Small intestine (tissue), 7 donors: Measurements from ENCODE around the gene B4GALNT4. TPM values are rescaled to one million over a fixed set of nuclear protein-coding genes. Genes with fewer than 3 reads are reported as not detected.
"Not testable (repeated sequence)": the region's sequence is repeated elsewhere in the genome, so short reads cannot be mapped to it uniquely, and the experiment has no call there.

Source experiments
- DNase-seq, 2 donors: peaks; one replicate each; pipeline versions ENCODE4 v3.0.0 to v3.0.0-alpha.2; 2013
- FAIRE-seq: peaks from 2 replicates; lab custom pipeline; 2012; peaks lifted over from hg19 to GRCh38; lab: Jason Lieb, UNC
- H3K27ac ChIP-seq, 3 donors: one replicate each; pipeline ENCODE4 v1.5.1; 2013; ENCODE audit warnings: low read length in 2 of 3, mild to moderate bottlenecking in 2 of 3, control low read depth in 1 of 3, inconsistent platforms in 1 of 3, low read depth in 1 of 3, moderate library complexity in 1 of 3
- H3K27me3 ChIP-seq, 3 donors: one replicate each; pipeline ENCODE4 v1.6.1; 2013; ENCODE audit warnings: low read length in 3 of 3, inconsistent platforms in 1 of 3; ENCODE audit not compliant: control insufficient read depth in 3 of 3, insufficient read depth in 3 of 3
- H3K36me3 ChIP-seq, 3 donors: one replicate each; pipeline ENCODE4 v1.6.1; 2013; ENCODE audit warnings: low read length in 3 of 3, inconsistent platforms in 1 of 3, low read depth in 1 of 3, mild to moderate bottlenecking in 1 of 3, moderate library complexity in 1 of 3; ENCODE audit not compliant: control insufficient read depth in 3 of 3, insufficient read depth in 2 of 3
- H3K4me1 ChIP-seq, 3 donors: one replicate each; pipeline ENCODE4 v1.6.1; 2013; ENCODE audit warnings: low read length in 2 of 3, inconsistent platforms in 1 of 3, low read depth in 1 of 3, mild to moderate bottlenecking in 1 of 3, moderate library complexity in 1 of 3; ENCODE audit not compliant: control insufficient read depth in 3 of 3, insufficient read depth in 2 of 3
- H3K4me3 ChIP-seq, 3 donors: one replicate each; pipeline ENCODE4 v1.5.1; 2013; ENCODE audit warnings: low read length in 3 of 3, control low read depth in 1 of 3, inconsistent platforms in 1 of 3, low read depth in 1 of 3, mild to moderate bottlenecking in 1 of 3, moderate library complexity in 1 of 3
- H3K9me3 ChIP-seq, 2 donors: one replicate each; pipeline ENCODE4 v1.6.1; 2013; ENCODE audit warnings: low read depth in 1 of 2, low read length in 1 of 2; ENCODE audit not compliant: control insufficient read depth in 2 of 2, insufficient read depth in 1 of 2
- WGBS, 3 donors: extraction: QIAGEN DNeasy Blood & Tissue Kit; methylation state at CpG; one replicate each; pipeline ENCODE4 v1.1.7; 2013; 5-methylcytosine and 5-hydroxymethylcytosine counted together
- polyA plus RNA-seq, 4 donors: library from polyadenylated mRNA; stranded (reverse) in 3 of 4; unstranded in 1 of 4; fragments of 200-250 nt in 3 of 4; fragments of 120-200 nt in 1 of 4; gene quantifications; one replicate each; pipeline versions ENCODE4 v1.2.1 to v1.2.3, GENCODE V29; 2013
- donor health status: healthy with polysubstance abuse.
- donor health status: control.
- donor health status: control.
- donor health status: Bipolar disorder and iron deficiency.
- donor health status: healthy.

Gene B4GALNT4
- polyA plus RNA-seq, 4 donors: 4.5 to 23.8 (median 7.5) TPM

- 88 to 92% (median 91%) methylated on average over 20 of the region's 20 CpGs for WGBS, 3 donors
- no peak for DNase-seq
Observed at GRCh38 chr11:419248-420005, 50.1 kb downstream of the B4GALNT4 start.

GRCh38 chr11:420054-420910 is 51.0 kb downstream of the B4GALNT4 start:
- no peak for DNase-seq
- H3K27me3 ChIP-seq: peaks cover 0 to 7% (median 0%) of the 10 kb centered on the region in 3 donors
- WGBS, 3 donors: 73 to 90% (median 84%) methylated on average over 55 to 71 of the region's 71 CpGs
- no peak overlapping the region for H3K4me3 ChIP-seq
- FAIRE-seq: no peak
- peaks cover 0 to 20% (median 0%) of the 10 kb centered on the region in 3 donors for H3K4me1 ChIP-seq
- H3K9me3 ChIP-seq: no peaks in the 10 kb centered on the region
- H3K36me3 ChIP-seq: peaks cover 0 to 62% (median 7%) of the 10 kb centered on the region in 3 donors
- no peak overlapping the region for H3K27ac ChIP-seq

More at GRCh38 chr11:419248-420005, 50.1 kb downstream of the B4GALNT4 start:
- H3K27me3 ChIP-seq: peaks cover 0 to 7% (median 0%) of the 10 kb centered on the region in 3 donors
- peaks cover 0 to 28% (median 0%) of the 10 kb centered on the region in 3 donors for H3K4me1 ChIP-seq
- H3K27ac ChIP-seq: no peak overlapping the region
- no peak for FAIRE-seq
- no peak overlapping the region for H3K4me3 ChIP-seq
- H3K9me3 ChIP-seq: no peaks in the 10 kb centered on the region
- peaks cover 0 to 62% (median 7%) of the 10 kb centered on the region in 3 donors for H3K36me3 ChIP-seq

DNA sequence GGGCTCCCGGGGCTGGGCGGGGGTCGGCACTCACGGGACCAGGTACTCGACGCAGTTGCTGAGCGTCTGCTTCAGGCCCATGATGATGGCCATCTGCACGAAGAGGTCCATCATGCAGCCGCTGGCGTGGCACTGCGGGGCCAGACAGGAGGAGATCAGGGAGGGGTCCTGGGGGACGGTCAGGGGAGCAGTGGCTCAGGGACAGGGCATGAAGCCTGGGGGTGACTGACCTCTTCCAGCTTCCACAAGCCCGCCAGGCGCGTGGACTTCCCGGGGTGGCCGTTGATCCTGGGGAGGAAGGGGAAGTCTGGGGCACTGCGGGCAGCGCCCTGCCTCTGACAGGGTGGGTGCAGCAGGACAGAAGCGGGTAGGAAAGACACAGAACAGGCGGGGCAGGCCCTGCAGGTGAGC is 51.6 kb downstream of the B4GALNT4 start:
- WGBS, 3 donors: 89 to 92% (median 90%) methylated on average over 20 to 21 of the region's 21 CpGs

GRCh38 chr11:422249-422656 is 53.0 kb downstream of the B4GALNT4 start:
- WGBS, 3 donors: 79 to 81% (median 79%) methylated on average over 10 of the region's 10 CpGs
- peaks cover 0 to 12% (median 0%) of the 10 kb centered on the region in 3 donors for H3K4me1 ChIP-seq
- peaks cover 0 to 72% (median 7%) of the 10 kb centered on the region in 3 donors for H3K36me3 ChIP-seq
- peak overlapping the region in 1 of 3 donors; percentile 40 for H3K27ac ChIP-seq
- DNase-seq: peak in 1 of 2 donors; percentile 52
- no peak for FAIRE-seq
- H3K9me3 ChIP-seq: no peaks in the 10 kb centered on the region
- H3K27me3 ChIP-seq: peaks cover 0 to 7% (median 0%) of the 10 kb centered on the region in 3 donors
- H3K4me3 ChIP-seq: no peak overlapping the region

More for the DNA sequence above, 51.6 kb downstream of the B4GALNT4 start:
- H3K4me3 ChIP-seq: no peak overlapping the region
- DNase-seq: no peak
- H3K9me3 ChIP-seq: no peaks in the 10 kb centered on the region
- peaks cover 0 to 7% (median 0%) of the 10 kb centered on the region in 3 donors for H3K27me3 ChIP-seq
- H3K4me1 ChIP-seq: peaks cover 0 to 13% (median 0%) of the 10 kb centered on the region in 3 donors
- H3K36me3 ChIP-seq: peaks cover 0 to 61% (median 7%) of the 10 kb centered on the region in 3 donors
- H3K27ac ChIP-seq: no peak overlapping the region
- no peak for FAIRE-seq

- 91 to 92% (median 92%) methylated on average over 4 of the region's 4 CpGs for WGBS, 3 donors
- Histone ChIP-seq H3K27ac (no peak overlapping the region), H3K9me3 (no peaks in the 10 kb centered on the region), H3K36me3 (peaks cover 0 to 72% (median 9%) of the 10 kb centered on the region in 3 donors), H3K4me3 (no peak overlapping the region), H3K4me1 (peaks cover 0 to 4% (median 0%) of the 10 kb centered on the region in 3 donors), H3K27me3 (no peaks in the 10 kb centered on the region)
- FAIRE-seq (no peak), DNase-seq (no peak)
Observed at GRCh38 chr11:424232-424631, 54.9 kb downstream of the B4GALNT4 start.

DNA sequence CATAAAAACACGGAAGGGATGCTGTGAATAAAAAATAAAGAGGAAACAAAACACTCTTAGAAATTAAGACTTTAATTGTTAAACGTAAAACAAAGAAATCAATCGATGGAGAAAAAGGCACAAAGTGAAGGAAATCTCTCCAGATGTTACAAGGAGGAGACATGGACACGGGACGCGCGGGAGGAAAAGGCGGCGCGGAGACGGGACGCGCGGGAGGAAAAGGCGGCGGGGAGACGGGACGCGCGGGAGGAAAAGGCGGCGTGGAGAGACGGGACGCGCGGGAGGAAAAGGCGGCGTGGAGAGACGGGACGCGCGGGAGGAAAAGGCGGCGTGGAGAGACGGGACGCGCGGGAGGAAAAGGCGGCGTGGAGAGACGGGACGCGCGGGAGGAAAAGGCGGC is 55.5 kb downstream of the B4GALNT4 start:
- peaks cover 0 to 71% (median 9%) of the 10 kb centered on the region in 3 donors for H3K36me3 ChIP-seq
- not testable (repeated sequence) for H3K27ac ChIP-seq, H3K27me3 ChIP-seq, FAIRE-seq, H3K4me1 ChIP-seq, H3K4me3 ChIP-seq, DNase-seq, H3K9me3 ChIP-seq
- 63 to 95% (median 89%) methylated on average over 27 to 30 of the region's 45 CpGs for WGBS, 3 donors

DNA sequence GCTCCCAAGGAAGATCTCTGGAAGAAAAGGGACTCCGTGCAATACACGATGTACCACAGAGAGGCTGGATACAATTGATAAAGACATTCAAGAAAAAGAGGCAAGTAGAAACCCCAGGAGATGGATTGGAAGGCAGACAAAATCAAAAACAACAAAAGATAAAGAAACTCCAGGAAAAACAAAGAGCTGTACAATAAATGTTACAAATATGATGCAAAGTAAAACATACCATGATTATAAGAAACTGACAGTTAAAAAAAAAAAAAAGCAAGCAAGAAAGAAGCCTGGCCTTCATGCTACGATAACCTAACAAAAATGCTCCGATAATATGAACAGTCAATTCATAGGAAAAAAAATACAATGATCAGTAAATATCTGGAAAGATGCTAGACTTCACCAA is 56.0 kb downstream of the B4GALNT4 start:
- FAIRE-seq: no peak
- H3K27ac ChIP-seq: no peak overlapping the region

DNA sequence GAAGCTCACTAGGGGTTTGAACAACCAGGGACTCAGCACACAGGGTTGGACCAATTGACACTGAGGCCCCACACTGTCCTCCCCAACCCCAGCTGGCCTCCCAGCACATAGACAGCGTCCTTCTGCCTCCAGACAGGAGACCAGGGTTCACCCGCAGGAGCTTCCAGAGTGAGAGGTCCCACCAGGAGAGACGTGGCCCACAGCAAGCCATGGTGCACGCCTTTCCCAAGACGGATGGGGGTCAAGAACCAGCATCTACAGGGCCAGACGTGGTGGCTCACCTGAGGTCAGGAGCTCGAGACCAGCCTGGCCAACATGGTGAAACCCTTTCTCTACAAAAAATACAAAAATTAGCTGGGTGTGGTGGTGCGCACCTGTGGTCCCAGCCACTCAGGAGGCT is 57.6 kb downstream of the B4GALNT4 start:
- WGBS, 3 donors: 88 to 94% (median 94%) methylated on average over 8 of the region's 8 CpGs
- Histone ChIP-seq H3K36me3 (peaks cover 0 to 60% (median 3%) of the 10 kb centered on the region in 3 donors), H3K9me3 (no peaks in the 10 kb centered on the region), H3K4me1 (peaks cover 0 to 4% (median 0%) of the 10 kb centered on the region in 3 donors), H3K27ac (no peak overlapping the region), H3K4me3 (no peak overlapping the region), H3K27me3 (no peaks in the 10 kb centered on the region)
- no peak for FAIRE-seq
- DNase-seq: no peak

More for the DNA sequence above, 56.0 kb downstream of the B4GALNT4 start:
- no peak for DNase-seq
- peaks cover 0 to 69% (median 8%) of the 10 kb centered on the region in 3 donors for H3K36me3 ChIP-seq
- no peaks in the 10 kb centered on the region for H3K9me3 ChIP-seq
- H3K4me1 ChIP-seq: peaks cover 0 to 4% (median 0%) of the 10 kb centered on the region in 3 donors
- WGBS, 3 donors: 82 to 94% (median 92%) methylated on average over 4 of the region's 4 CpGs
- no peak overlapping the region for H3K4me3 ChIP-seq
- no peaks in the 10 kb centered on the region for H3K27me3 ChIP-seq
